HG02623 (cell line): ENCODE data around the gene HOXA9.

Source experiments
- ATAC-seq: cut with Tn5 transposase; IDR thresholded peaks from one replicate; pipeline ENCODE4 v1.9.1; 2021; ENCODE audit warnings: moderate library complexity; ENCODE audit not compliant: unreplicated experiment

The HOXA9 gene

GRCh38 chr7:27177795-27178320 lies 12.5 kb upstream of the HOXA9 start:
- ATAC-seq = no peak

GRCh38 chr7:27176962-27177794 lies 11.8 kb upstream of the HOXA9 start:
- ATAC-seq = no peak

- no peak for ATAC-seq
Observed at GRCh38 chr7:27176524-27176845, 11.1 kb upstream of the HOXA9 start.

GRCh38 chr7:27175626-27176523 lies 10.5 kb upstream of the HOXA9 start:
- ATAC-seq = no peak

GRCh38 chr7:27174874-27175625 lies 9.7 kb upstream of the HOXA9 start:
- ATAC-seq = no peak

- no peak for ATAC-seq
Observed at GRCh38 chr7:27173956-27174873, 8.9 kb upstream of the HOXA9 start, which contains the start of gene HOXA10. TSS of gene HOXA10 (minus strand) at chr7:27174320. CDS start at chr7:27174306, 14 bp downstream.

- no peak for ATAC-seq
Observed at GRCh38 chr7:27173511-27173955, 8.2 kb upstream of the HOXA9 start.

GRCh38 chr7:27172823-27173510 lies 7.6 kb upstream of the HOXA9 start:
- ATAC-seq = no peak

GRCh38 chr7:27172315-27172774 lies 7.0 kb upstream of the HOXA9 start:
- ATAC-seq = no peak

GRCh38 chr7:27171637-27172314 lies 6.4 kb upstream of the HOXA9 start:
- ATAC-seq = no peak

GRCh38 chr7:27171325-27171636 lies 5.9 kb upstream of the HOXA9 start:
- ATAC-seq = no peak

GRCh38 chr7:27170426-27171324 lies 5.3 kb upstream of the HOXA9 start:
- no peak for ATAC-seq

- no peak for ATAC-seq
Observed at GRCh38 chr7:27169658-27170425, 4.5 kb upstream of the HOXA9 start.

GRCh38 chr7:27168265-27168947 lies 3.1 kb upstream of the HOXA9 start:
- no peak for ATAC-seq

- no peak for ATAC-seq
Observed at GRCh38 chr7:27167916-27168264, 2.6 kb upstream of the HOXA9 start.
